HFFc6 (cell line): ENCODE data around the gene IRX6. TPM values are rescaled to one million over a fixed set of nuclear protein-coding genes. Genes with fewer than 3 reads are reported as not detected.

Experiments
- DNase-seq: peaks from one replicate; pipeline ENCODE4 v3.0.0-alpha.2; 2018
- H3K27ac Mint-ChIP-seq: 2 replicates; pipeline ENCODE4 v1.8.0; 2020; ENCODE audit warnings: mild to moderate bottlenecking, mixed read lengths
- H3K27me3 Mint-ChIP-seq: 2 replicates; pipeline ENCODE4 v1.8.0; 2021; ENCODE audit warnings: mild to moderate bottlenecking, moderate library complexity, mixed read lengths; ENCODE audit not compliant: insufficient read depth
- H3K36me3 Mint-ChIP-seq: 2 replicates; pipeline ENCODE4 v1.8.0; 2021; ENCODE audit warnings: low read depth, mixed read lengths
- H3K4me1 Mint-ChIP-seq: 2 replicates; pipeline ENCODE4 v1.8.0; 2020; ENCODE audit warnings: low read depth, mixed read lengths
- H3K4me3 Mint-ChIP-seq: 2 replicates; pipeline ENCODE4 v1.8.0; 2020; ENCODE audit warnings: mild to moderate bottlenecking, moderate library complexity, mixed read lengths
- H3K9me3 Mint-ChIP-seq: 2 replicates; pipeline ENCODE4 v1.8.0; 2020; ENCODE audit warnings: mild to moderate bottlenecking, mixed read lengths
- total RNA-seq, 6 experiments: library from RNA; stranded (reverse); fragmentation: NEBNext Ultra II Directional; extraction: Animal tissue kit (Norgen Biotek cat#: 25700); gene quantifications; 2 replicates in 1 of 6; 3 replicates in 5 of 6; pipeline ENCODE4 v1.2.3, GENCODE V29; 2021
- TF ChIP-seq, protein P1 (sequence below): fragments of 200-600 bp; sonication (generic); IDR thresholded peaks from 2 replicates; pipeline ENCODE4 v1.5.0; 2021; ENCODE audit warnings: antibody characterized with exemption, mild to moderate bottlenecking

Gene IRX6
- total RNA-seq, 6 experiments from 2014 or later, result not detected

DNA sequence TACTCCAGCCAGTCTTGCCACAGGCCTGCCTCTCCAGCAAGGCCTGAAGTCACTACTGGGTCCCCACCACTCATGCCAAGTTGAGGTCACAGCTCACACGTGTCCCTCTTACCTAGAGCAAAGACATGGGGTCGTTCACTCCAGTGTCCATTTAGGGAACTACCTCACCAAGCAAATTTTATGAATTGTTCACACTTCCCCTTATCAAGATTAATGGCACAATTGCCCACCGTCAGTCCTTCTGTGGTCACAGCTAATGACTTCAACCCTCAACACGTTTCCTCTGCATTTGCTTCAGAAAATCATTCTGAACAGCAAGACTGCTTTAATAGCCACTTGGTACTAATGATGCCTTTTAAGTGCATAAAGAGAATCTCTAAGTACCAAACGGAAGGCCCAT is 14.6 kb downstream of the IRX6 start:
- Mint-ChIP-seq H3K36me3 (no peaks in the 10 kb centered on the region), H3K4me3 (no peak overlapping the region), H3K27ac (no peak overlapping the region), H3K4me1 (no peaks in the 10 kb centered on the region), H3K27me3 (peaks cover 5% of the 10 kb centered on the region), H3K9me3 (peaks cover 4% of the 10 kb centered on the region; the same call in 1 of the 2 replicates)
- TF ChIP-seq, protein P1, sequence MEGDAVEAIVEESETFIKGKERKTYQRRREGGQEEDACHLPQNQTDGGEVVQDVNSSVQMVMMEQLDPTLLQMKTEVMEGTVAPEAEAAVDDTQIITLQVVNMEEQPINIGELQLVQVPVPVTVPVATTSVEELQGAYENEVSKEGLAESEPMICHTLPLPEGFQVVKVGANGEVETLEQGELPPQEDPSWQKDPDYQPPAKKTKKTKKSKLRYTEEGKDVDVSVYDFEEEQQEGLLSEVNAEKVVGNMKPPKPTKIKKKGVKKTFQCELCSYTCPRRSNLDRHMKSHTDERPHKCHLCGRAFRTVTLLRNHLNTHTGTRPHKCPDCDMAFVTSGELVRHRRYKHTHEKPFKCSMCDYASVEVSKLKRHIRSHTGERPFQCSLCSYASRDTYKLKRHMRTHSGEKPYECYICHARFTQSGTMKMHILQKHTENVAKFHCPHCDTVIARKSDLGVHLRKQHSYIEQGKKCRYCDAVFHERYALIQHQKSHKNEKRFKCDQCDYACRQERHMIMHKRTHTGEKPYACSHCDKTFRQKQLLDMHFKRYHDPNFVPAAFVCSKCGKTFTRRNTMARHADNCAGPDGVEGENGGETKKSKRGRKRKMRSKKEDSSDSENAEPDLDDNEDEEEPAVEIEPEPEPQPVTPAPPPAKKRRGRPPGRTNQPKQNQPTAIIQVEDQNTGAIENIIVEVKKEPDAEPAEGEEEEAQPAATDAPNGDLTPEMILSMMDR, result no peak
- DNase-seq, result no peak

DNA sequence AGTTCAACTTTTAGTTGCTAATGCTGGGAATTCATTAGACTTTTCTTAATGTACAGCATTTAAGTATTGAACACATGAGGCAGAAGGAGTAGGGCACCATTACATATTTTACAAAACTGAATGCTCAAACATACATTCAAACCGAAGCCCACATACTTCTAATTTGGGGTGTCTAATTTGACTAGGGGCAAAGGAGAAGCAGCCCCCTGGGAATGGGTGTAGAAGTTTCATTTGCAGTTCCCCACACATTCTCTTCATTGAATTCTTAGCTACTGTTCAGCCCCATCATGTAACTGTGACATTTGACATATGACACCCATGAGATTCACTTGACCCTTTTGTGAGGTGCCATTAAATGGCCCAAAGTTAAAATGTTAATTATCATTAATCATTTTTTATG is 16.4 kb downstream of the IRX6 start:
- H3K4me1 Mint-ChIP-seq, result no peaks in the 10 kb centered on the region
- peaks cover 4% of the 10 kb centered on the region; the same call in 1 of the 2 replicates for H3K9me3 Mint-ChIP-seq
- TF ChIP-seq, protein P1, result no peak
- no peak overlapping the region for H3K4me3 Mint-ChIP-seq
- no peaks in the 10 kb centered on the region for H3K36me3 Mint-ChIP-seq
- DNase-seq, result no peak
- peaks cover 5% of the 10 kb centered on the region for H3K27me3 Mint-ChIP-seq
- no peak overlapping the region for H3K27ac Mint-ChIP-seq

DNA sequence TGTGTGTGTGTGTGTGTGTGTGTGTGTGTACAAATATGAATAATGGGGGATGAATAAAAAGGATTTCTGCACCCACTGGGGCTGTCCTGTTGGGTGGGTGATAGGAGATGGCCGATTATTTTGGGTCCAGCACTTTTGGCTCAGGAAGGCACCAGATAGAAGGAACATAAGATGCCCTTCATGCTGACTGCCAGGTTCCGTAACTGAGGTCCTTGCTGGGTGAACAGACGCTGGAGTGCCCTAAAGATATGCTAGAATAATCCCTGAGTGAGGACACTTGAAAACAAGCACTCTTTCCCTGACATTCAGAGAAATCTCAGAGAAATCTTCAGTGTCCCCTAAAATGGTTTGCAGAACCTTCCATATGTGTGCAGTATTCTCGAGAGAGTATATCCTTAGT is 17.7 kb downstream of the IRX6 start:
- Mint-ChIP-seq H3K27me3 (peaks cover 5% of the 10 kb centered on the region), H3K4me1 (no peaks in the 10 kb centered on the region), H3K4me3 (no peak overlapping the region), H3K27ac (no peak overlapping the region), H3K36me3 (no peaks in the 10 kb centered on the region), H3K9me3 (peaks cover 4% of the 10 kb centered on the region; the same call in 1 of the 2 replicates)
- no peak for DNase-seq
- TF ChIP-seq, protein P1, result no peak

DNA sequence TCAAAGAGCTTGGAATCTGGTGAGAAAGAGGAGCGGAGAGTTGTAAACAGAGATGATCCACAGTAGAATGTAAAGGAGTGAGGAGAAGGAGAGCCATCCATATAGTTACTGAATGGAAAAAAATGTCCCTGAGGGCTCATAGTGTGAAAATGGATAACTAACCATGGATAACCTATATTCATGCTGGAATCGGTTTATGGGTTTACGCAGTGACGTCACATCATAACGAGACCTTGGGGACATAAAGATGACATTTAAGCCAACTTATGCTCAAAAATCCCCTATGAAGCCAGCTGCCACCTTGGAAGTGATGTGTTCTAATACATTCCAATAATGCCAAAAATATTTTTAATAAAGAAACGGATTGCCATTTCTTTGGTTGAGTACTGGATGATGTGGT is 22.5 kb downstream of the IRX6 start:
- Mint-ChIP-seq H3K27me3 (peaks cover 2% of the 10 kb centered on the region; the same call in 1 of the 2 replicates), H3K27ac (no peak overlapping the region), H3K4me1 (no peaks in the 10 kb centered on the region), H3K36me3 (no peaks in the 10 kb centered on the region), H3K4me3 (no peak overlapping the region), H3K9me3 (no peaks in the 10 kb centered on the region; the same call in 1 of the 2 replicates)
- TF ChIP-seq, protein P1, result no peak
- no peak for DNase-seq

DNA sequence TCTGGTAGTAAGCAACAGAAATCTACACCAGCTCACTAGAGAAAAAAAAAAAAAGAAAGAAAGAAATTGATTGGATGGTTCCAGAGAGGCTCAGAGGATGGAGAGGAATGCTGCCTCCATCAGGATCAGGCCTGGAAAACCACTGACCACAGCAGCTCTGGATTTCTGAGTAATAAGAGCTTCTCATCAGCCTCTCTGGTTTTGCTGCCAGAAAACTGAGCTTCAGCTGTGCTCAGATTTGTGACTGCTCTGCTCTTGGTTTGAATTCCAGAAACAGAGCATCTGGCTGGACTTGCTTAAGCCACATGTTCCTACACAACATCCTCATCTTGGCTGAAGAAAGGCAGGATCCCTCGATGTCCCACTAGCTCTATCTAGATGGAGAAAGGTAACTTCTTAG is 25.9 kb downstream of the IRX6 start:
- Mint-ChIP-seq H3K9me3 (no peaks in the 10 kb centered on the region; the same call in 1 of the 2 replicates), H3K27ac (no peak overlapping the region), H3K4me1 (no peaks in the 10 kb centered on the region), H3K36me3 (no peaks in the 10 kb centered on the region), H3K27me3 (no peaks in the 10 kb centered on the region), H3K4me3 (no peak overlapping the region)
- TF ChIP-seq, protein P1, result no peak
- no peak for DNase-seq

DNA sequence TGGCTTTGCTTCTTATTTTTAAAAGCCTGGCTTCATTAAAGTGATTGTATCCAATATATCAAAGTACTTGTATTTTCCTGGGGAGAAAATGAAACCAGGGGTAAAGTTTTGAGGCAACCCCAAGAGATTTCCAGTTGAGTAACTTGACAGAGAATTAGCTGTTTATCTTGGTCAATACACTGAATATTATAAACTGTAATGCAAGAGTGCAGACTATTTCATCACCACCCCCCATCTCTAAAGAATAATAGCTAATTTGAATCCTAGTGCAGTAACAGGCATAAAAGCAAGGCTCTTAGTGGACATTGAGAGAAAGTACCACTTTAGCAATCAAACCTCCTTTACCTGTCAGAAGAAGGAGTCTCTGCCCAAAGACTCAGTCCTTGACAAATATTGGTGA is 27.0 kb downstream of the IRX6 start:
- TF ChIP-seq, protein P1, result no peak
- Mint-ChIP-seq H3K36me3 (no peaks in the 10 kb centered on the region), H3K4me3 (no peak overlapping the region), H3K4me1 (no peaks in the 10 kb centered on the region), H3K27me3 (no peaks in the 10 kb centered on the region), H3K27ac (no peak overlapping the region), H3K9me3 (no peaks in the 10 kb centered on the region; the same call in 1 of the 2 replicates)
- DNase-seq, result no peak
